ENCODE results near the gene MACC1. TPM values are rescaled to one million over a fixed set of nuclear protein-coding genes. Genes with fewer than 3 reads are reported as not detected.
"Not testable (repeated sequence)": the region's sequence is repeated elsewhere in the genome, so short reads cannot be mapped to it uniquely, and the experiment has no call there.

The MACC1 gene
- total RNA-seq, 2 donors from 2014 or later = 0.26 TPM; not detected in 1

GRCh38 chr7:20190560-20191390 is 26.4 kb downstream of the MACC1 start:
- H3K4me1 ChIP-seq = no peaks in the 10 kb centered on the region
- DNase-seq (ENCODE audit: low spot score) = no peak
- no peak overlapping the region for H3K27ac ChIP-seq
- TF ChIP-seq CTCF (IDR thresholded peaks at IDR 0.05) = no peak
- no peaks in the 10 kb centered on the region for H3K9me3 ChIP-seq
- H3K36me3 ChIP-seq = no peaks in the 10 kb centered on the region
- H3K4me3 ChIP-seq = no peak overlapping the region
- H3K27me3 ChIP-seq = no peaks in the 10 kb centered on the region

- no peak for DNase-seq (ENCODE audit: low spot score)
- Histone ChIP-seq H3K4me3 (no peak overlapping the region), H3K27ac (no peak overlapping the region), H3K36me3 (no peaks in the 10 kb centered on the region), H3K9me3 (no peaks in the 10 kb centered on the region), H3K27me3 (no peaks in the 10 kb centered on the region), H3K4me1 (no peaks in the 10 kb centered on the region)
- no peak for TF ChIP-seq CTCF (IDR thresholded peaks at IDR 0.05)
Observed at GRCh38 chr7:20189852-20190251, 27.3 kb downstream of the MACC1 start.

- Histone ChIP-seq H3K4me1 (no peaks in the 10 kb centered on the region), H3K4me3 (no peak overlapping the region), H3K27me3 (no peaks in the 10 kb centered on the region), H3K9me3 (no peaks in the 10 kb centered on the region), H3K27ac (no peak overlapping the region), H3K36me3 (no peaks in the 10 kb centered on the region)
- TF ChIP-seq CTCF (IDR thresholded peaks at IDR 0.05) = no peak
- no peak for DNase-seq (ENCODE audit: low spot score)
Observed at GRCh38 chr7:20188567-20188966, 28.6 kb downstream of the MACC1 start.

- H3K9me3 ChIP-seq; H3K27me3 ChIP-seq; DNase-seq (ENCODE audit: low spot score); H3K4me3 ChIP-seq; H3K36me3 ChIP-seq; H3K27ac ChIP-seq; H3K4me1 ChIP-seq: not testable (repeated sequence)
Observed at GRCh38 chr7:20187850-20188249, 29.3 kb downstream of the MACC1 start.

GRCh38 chr7:20185988-20186387 is 31.2 kb downstream of the MACC1 start:
- no peaks in the 10 kb centered on the region for H3K9me3 ChIP-seq
- H3K4me1 ChIP-seq = no peaks in the 10 kb centered on the region
- no peak for DNase-seq (ENCODE audit: low spot score)
- H3K4me3 ChIP-seq = no peak overlapping the region
- no peaks in the 10 kb centered on the region for H3K27me3 ChIP-seq
- no peak overlapping the region for H3K27ac ChIP-seq
- no peaks in the 10 kb centered on the region for H3K36me3 ChIP-seq
- TF ChIP-seq CTCF (IDR thresholded peaks at IDR 0.05) = no peak

- no peaks in the 10 kb centered on the region for H3K36me3 ChIP-seq
- H3K4me1 ChIP-seq = no peaks in the 10 kb centered on the region
- TF ChIP-seq CTCF (IDR thresholded peaks at IDR 0.05) = no peak
Observed at GRCh38 chr7:20183086-20183485, 34.1 kb downstream of the MACC1 start.

More at GRCh38 chr7:20183086-20183485, 34.1 kb downstream of the MACC1 start:
- no peaks in the 10 kb centered on the region for H3K9me3 ChIP-seq
- DNase-seq (ENCODE audit: low spot score) = no peak
- no peak overlapping the region for H3K27ac ChIP-seq
- no peaks in the 10 kb centered on the region for H3K27me3 ChIP-seq
- no peak overlapping the region for H3K4me3 ChIP-seq
